ENCODE results near the gene PLCB4. TPM values are rescaled to one million over a fixed set of nuclear protein-coding genes. Genes with fewer than 3 reads are reported as not detected.

Gene PLCB4
- total RNA-seq (2014; rRNA removed; shearing (Covaris generic)), result 5.9 and 16.1 TPM in 2 replicates
- polyA plus RNA-seq (2016; fragmentation: Nextera tagmentation; extraction: Ambion mirVana), result 3.5 and 6.5 TPM in 2 replicates
- long read RNA-seq, partial matches to known transcripts, result 1 of 1 reads
- long read RNA-seq, other reads (novel, unspliced or antisense), result 0 of 1 reads

DNA sequence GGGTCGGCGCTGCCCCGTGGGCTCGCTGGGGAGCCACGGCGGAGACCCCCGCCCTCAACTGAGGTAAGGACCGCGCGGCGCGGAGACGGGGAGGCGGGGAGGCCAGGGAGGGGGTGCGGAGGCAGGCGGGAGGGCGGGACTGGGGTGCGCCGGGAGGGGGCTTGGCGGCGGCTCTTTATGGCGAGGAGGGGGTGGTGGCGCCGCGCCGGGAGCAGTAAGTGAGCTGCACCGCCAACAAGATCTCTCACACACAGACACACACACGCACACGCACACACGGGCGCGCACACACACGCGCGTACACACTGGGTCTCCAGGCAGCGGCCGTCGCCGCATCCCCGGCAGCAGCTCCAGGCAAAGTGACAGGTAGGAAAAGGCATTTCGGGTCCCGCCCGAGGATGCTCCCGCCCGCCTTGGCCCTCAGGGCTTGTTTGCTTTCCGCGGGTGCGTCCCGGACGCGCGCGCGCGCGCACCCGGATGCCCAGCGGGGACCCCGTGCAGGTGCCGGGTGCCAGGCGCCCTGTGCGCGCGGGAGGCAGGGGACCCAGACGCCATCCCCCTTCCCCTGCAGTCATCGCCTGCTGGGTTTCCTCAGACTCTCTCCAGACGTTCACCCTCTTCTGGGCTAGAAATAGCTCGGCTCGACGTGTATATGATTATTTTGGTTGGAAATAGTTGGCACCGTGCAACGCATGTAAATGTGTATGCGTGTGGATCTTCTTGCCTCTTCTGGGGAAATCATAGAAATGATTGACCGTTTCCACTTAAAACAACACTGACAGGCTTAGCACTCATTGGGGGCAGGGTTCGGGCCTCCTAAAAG is at the start of gene PLCB4:
PLCB4 (plus strand) TSS at position 247 of the 823 bp plus-strand sequence. CDS start 238,728 bp downstream, outside the sequence.
- Mint-ChIP-seq H3K4me3 (peak within 1 kb of the TSS; percentile 99), H3K27ac (peak within 1 kb of the TSS; percentile 85; the same call in 1 of the 2 replicates), H3K27me3 (ENCODE audit: insufficient read depth, low read depth, poor library complexity) (peaks cover 9% of the 10 kb centered on the region), H3K36me3 (ENCODE audit: low read depth) (peaks cover 3% of the 10 kb centered on the region; the same call in 1 of the 3 replicates), H3K4me1 (peaks cover 45% of the 10 kb centered on the region), H3K9me3 (peaks cover 3% of the 10 kb centered on the region; the same call in 1 of the 3 replicates)
- Histone ChIP-seq H3K9me2 (ENCODE audit: insufficient read depth) (no peaks in the 10 kb centered on the region), H2AFZ (peak within 1 kb of the TSS; percentile 81), H3K36me3 (ENCODE audit: insufficient read depth) (no peaks in the 10 kb centered on the region), H3K4me1 (ENCODE audit: insufficient read depth) (peaks cover 42% of the 10 kb centered on the region), H3F3A (replicated peaks; ENCODE audit: low read depth) (no peaks in the 10 kb centered on the region), H3K4me3 (peak within 1 kb of the TSS; percentile 66), H3K79me2 (replicated peaks; ENCODE audit: insufficient read depth) (peaks cover 47% of the 10 kb centered on the region), H3K27ac (ENCODE audit: low read depth) (peak within 1 kb of the TSS; percentile 90), H4K20me1 (replicated peaks; ENCODE audit: insufficient read depth) (no peaks in the 10 kb centered on the region), H3K27me3 (ENCODE audit: insufficient read depth) (no peaks in the 10 kb centered on the region), H3K4me2 (peak within 1 kb of the TSS; percentile 93)
- ATAC-seq (peak; percentile 22), DNase-seq (ENCODE audit: low spot score) (peak; percentile 56)
- no peak for TF ChIP-seq CREB1 (CRISPR knock-in tag; IDR thresholded peaks at IDR 0.05; ENCODE audit: low read depth)

- Histone ChIP-seq H3K79me2 (replicated peaks; ENCODE audit: insufficient read depth) (no peaks in the 10 kb centered on the region), H3K27ac (ENCODE audit: low read depth) (no peak overlapping the region; the same call in 1 of the 2 replicates), H3K36me3 (ENCODE audit: insufficient read depth) (no peaks in the 10 kb centered on the region), H3K4me3 (no peak overlapping the region), H3K9me2 (ENCODE audit: insufficient read depth) (no peaks in the 10 kb centered on the region), H3K4me1 (ENCODE audit: insufficient read depth) (peaks cover 15% of the 10 kb centered on the region), H3F3A (replicated peaks; ENCODE audit: low read depth) (no peaks in the 10 kb centered on the region), H2AFZ (peak overlapping the region; percentile 7; the same call in 1 of the 2 replicates), H3K27me3 (ENCODE audit: insufficient read depth) (no peaks in the 10 kb centered on the region), H3K4me2 (no peak overlapping the region), H4K20me1 (replicated peaks; ENCODE audit: insufficient read depth) (no peaks in the 10 kb centered on the region)
- Mint-ChIP-seq H3K27me3 (ENCODE audit: insufficient read depth, low read depth, poor library complexity) (no peaks in the 10 kb centered on the region), H3K9me3 (no peaks in the 10 kb centered on the region), H3K27ac (no peak overlapping the region), H3K36me3 (ENCODE audit: low read depth) (no peaks in the 10 kb centered on the region; the same call in 2 of the 3 replicates), H3K4me1 (peaks cover 34% of the 10 kb centered on the region), H3K4me3 (no peak overlapping the region)
- TF ChIP-seq JUNB (IDR thresholded peaks at IDR 0.05; ENCODE audit: unreplicated experiment) (no peak), POLR2AphosphoS5 (IDR thresholded peaks at IDR 0.05; ENCODE audit: low read depth) (no peak), EZH2phosphoT487 (IDR thresholded peaks at IDR 0.05; ENCODE audit: unreplicated experiment) (no peak)
- DNase-seq (ENCODE audit: low spot score) (no peak), ATAC-seq (no peak)
Measured at GRCh38 chr20:9019833-9020232, 49.1 kb upstream of the PLCB4 start.

GRCh38 chr20:9021216-9021615 is 47.7 kb upstream of the PLCB4 start:
- DNase-seq (ENCODE audit: low spot score) (no peak), ATAC-seq (no peak)
- Histone ChIP-seq H3K27me3 (ENCODE audit: insufficient read depth) (no peaks in the 10 kb centered on the region), H3K4me2 (no peak overlapping the region), H3K79me2 (replicated peaks; ENCODE audit: insufficient read depth) (no peaks in the 10 kb centered on the region), H2AFZ (no peak overlapping the region), H3K27ac (ENCODE audit: low read depth) (no peak overlapping the region), H3F3A (replicated peaks; ENCODE audit: low read depth) (no peaks in the 10 kb centered on the region), H4K20me1 (replicated peaks; ENCODE audit: insufficient read depth) (no peaks in the 10 kb centered on the region), H3K4me1 (ENCODE audit: insufficient read depth) (peaks cover 15% of the 10 kb centered on the region), H3K36me3 (ENCODE audit: insufficient read depth) (no peaks in the 10 kb centered on the region), H3K4me3 (no peak overlapping the region), H3K9me2 (ENCODE audit: insufficient read depth) (no peaks in the 10 kb centered on the region)
- H3K4me1 Mint-ChIP-seq, result peaks cover 24% of the 10 kb centered on the region
- H3K4me3 Mint-ChIP-seq, result no peak overlapping the region
- TF ChIP-seq JUNB (IDR thresholded peaks at IDR 0.05; ENCODE audit: unreplicated experiment) (no peak), CTCF (conservative IDR thresholded peaks at IDR 0.05; ENCODE audit: low read depth in 2 of 2) (no peak), CREB1 (CRISPR knock-in tag; IDR thresholded peaks at IDR 0.05; ENCODE audit: low read depth) (no peak), EZH2 (IDR thresholded peaks at IDR 0.05; ENCODE audit: low read depth, unreplicated experiment) (no peak), STAT1 (IDR thresholded peaks at IDR 0.05; ENCODE audit: unreplicated experiment) (no peak), REST (IDR thresholded peaks at IDR 0.05; ENCODE audit: unreplicated experiment) (no peak), POLR2AphosphoS5 (IDR thresholded peaks at IDR 0.05; ENCODE audit: low read depth) (no peak), NANOG (IDR thresholded peaks at IDR 0.05; ENCODE audit: borderline replicate concordance) (no peak), EZH2phosphoT487 (IDR thresholded peaks at IDR 0.05; ENCODE audit: unreplicated experiment) (no peak)
- TF ChIP-seq, protein P1, sequence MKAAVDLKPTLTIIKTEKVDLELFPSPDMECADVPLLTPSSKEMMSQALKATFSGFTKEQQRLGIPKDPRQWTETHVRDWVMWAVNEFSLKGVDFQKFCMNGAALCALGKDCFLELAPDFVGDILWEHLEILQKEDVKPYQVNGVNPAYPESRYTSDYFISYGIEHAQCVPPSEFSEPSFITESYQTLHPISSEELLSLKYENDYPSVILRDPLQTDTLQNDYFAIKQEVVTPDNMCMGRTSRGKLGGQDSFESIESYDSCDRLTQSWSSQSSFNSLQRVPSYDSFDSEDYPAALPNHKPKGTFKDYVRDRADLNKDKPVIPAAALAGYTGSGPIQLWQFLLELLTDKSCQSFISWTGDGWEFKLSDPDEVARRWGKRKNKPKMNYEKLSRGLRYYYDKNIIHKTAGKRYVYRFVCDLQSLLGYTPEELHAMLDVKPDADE (IDR thresholded peaks at IDR 0.05), result no peak
- no peaks in the 10 kb centered on the region for H3K27me3 Mint-ChIP-seq (ENCODE audit: insufficient read depth, low read depth, poor library complexity)
- no peaks in the 10 kb centered on the region for H3K36me3 Mint-ChIP-seq (ENCODE audit: low read depth)
- no peak overlapping the region; the same call in 1 of the 2 replicates for H3K27ac Mint-ChIP-seq
- no peaks in the 10 kb centered on the region for H3K9me3 Mint-ChIP-seq

Measured in GM23338 (cell line).